ENCODE measurements around the gene PFN4. TPM values are rescaled to one million over a fixed set of nuclear protein-coding genes. Genes with fewer than 3 reads are reported as not detected.

Gene PFN4
- total RNA-seq, 2 donors from 2014 or later: 0.39 TPM; not detected in 1

- no peak for TF ChIP-seq CTCF (IDR thresholded peaks at IDR 0.05)
- H3K4me1 ChIP-seq: no peaks in the 10 kb centered on the region
- H3K27ac ChIP-seq: no peak overlapping the region
- no peak for DNase-seq (ENCODE audit: low spot score)
- H3K4me3 ChIP-seq: no peak overlapping the region
- H3K9me3 ChIP-seq: no peaks in the 10 kb centered on the region
- H3K27me3 ChIP-seq: no peaks in the 10 kb centered on the region
- H3K36me3 ChIP-seq: no peaks in the 10 kb centered on the region
These were observed 15.8 kb downstream of the PFN4 start for GRCh38 chr2:24107336-24107735.

- no peak overlapping the region for H3K4me3 ChIP-seq
- H3K9me3 ChIP-seq: no peaks in the 10 kb centered on the region
- no peaks in the 10 kb centered on the region for H3K36me3 ChIP-seq
- no peaks in the 10 kb centered on the region for H3K27me3 ChIP-seq
- H3K27ac ChIP-seq: no peak overlapping the region
- no peaks in the 10 kb centered on the region for H3K4me1 ChIP-seq
- no peak for DNase-seq (ENCODE audit: low spot score)
- no peak for TF ChIP-seq CTCF (IDR thresholded peaks at IDR 0.05)
These were observed 16.3 kb downstream of the PFN4 start for GRCh38 chr2:24106786-24107185.

- no peak overlapping the region for H3K4me3 ChIP-seq
- DNase-seq (ENCODE audit: low spot score): no peak
- no peak for TF ChIP-seq CTCF (IDR thresholded peaks at IDR 0.05)
- H3K27ac ChIP-seq: no peak overlapping the region
- H3K36me3 ChIP-seq: no peaks in the 10 kb centered on the region
- H3K4me1 ChIP-seq: no peaks in the 10 kb centered on the region
- H3K9me3 ChIP-seq: no peaks in the 10 kb centered on the region
- no peaks in the 10 kb centered on the region for H3K27me3 ChIP-seq
These were observed 17.3 kb downstream of the PFN4 start for GRCh38 chr2:24105816-24106215.

- Histone ChIP-seq H3K27me3 (no peaks in the 10 kb centered on the region), H3K4me1 (no peaks in the 10 kb centered on the region), H3K27ac (no peak overlapping the region), H3K9me3 (no peaks in the 10 kb centered on the region), H3K36me3 (no peaks in the 10 kb centered on the region), H3K4me3 (no peak overlapping the region)
- no peak for TF ChIP-seq CTCF (IDR thresholded peaks at IDR 0.05)
- DNase-seq (ENCODE audit: low spot score): no peak
These were observed 18.2 kb downstream of the PFN4 start for GRCh38 chr2:24104906-24105305.

GRCh38 chr2:24104110-24104650 is 19.0 kb downstream of the PFN4 start:
- H3K4me1 ChIP-seq: no peaks in the 10 kb centered on the region
- TF ChIP-seq CTCF (IDR thresholded peaks at IDR 0.05): no peak

GRCh38 chr2:24102677-24103076 is 20.5 kb downstream of the PFN4 start:
- no peak for TF ChIP-seq CTCF (IDR thresholded peaks at IDR 0.05)
- no peak overlapping the region for H3K27ac ChIP-seq
- DNase-seq (ENCODE audit: low spot score): no peak
- H3K4me3 ChIP-seq: no peak overlapping the region
- H3K27me3 ChIP-seq: no peaks in the 10 kb centered on the region
- H3K36me3 ChIP-seq: no peaks in the 10 kb centered on the region
- no peaks in the 10 kb centered on the region for H3K9me3 ChIP-seq
- no peaks in the 10 kb centered on the region for H3K4me1 ChIP-seq

More at GRCh38 chr2:24104110-24104650, 19.0 kb downstream of the PFN4 start:
- Histone ChIP-seq H3K36me3 (no peaks in the 10 kb centered on the region), H3K9me3 (no peaks in the 10 kb centered on the region), H3K27me3 (no peaks in the 10 kb centered on the region), H3K4me3 (no peak overlapping the region), H3K27ac (no peak overlapping the region)
- DNase-seq (ENCODE audit: low spot score): no peak

Measured in right atrium auricular region (tissue), 2 donors.